Bronchial epithelial cell (primary cell): Measurements from ENCODE around the gene POC1A. TPM values are rescaled to one million over a fixed set of nuclear protein-coding genes. Genes with fewer than 3 reads are reported as not detected.

ENCODE experiments used
- DNase-seq: peaks from one replicate; pipeline ENCODE4 v3.0.0-alpha.2; 2010; ENCODE audit warnings: low read depth
- FAIRE-seq: peaks from 2 replicates; lab custom pipeline; 2011; peaks lifted over from hg19 to GRCh38; lab: Jason Lieb, UNC
- H3K27me3 ChIP-seq: 2 replicates; pipeline ENCODE4 v1.5.1; 2011; ENCODE audit warnings: low read length; ENCODE audit not compliant: control insufficient read depth, insufficient read depth
- H3K36me3 ChIP-seq: 2 replicates; pipeline ENCODE4 v1.5.1; 2011; ENCODE audit warnings: low read length; ENCODE audit not compliant: control insufficient read depth, insufficient read depth
- H3K4me3 ChIP-seq: 2 replicates; pipeline ENCODE4 v1.5.1; 2011; ENCODE audit warnings: mild to moderate bottlenecking, low read depth, low read length, control low read depth
- CTCF ChIP-seq: IDR thresholded peaks from 2 replicates; pipeline ENCODE4 v1.5.1; 2011; ENCODE audit warnings: mild to moderate bottlenecking, moderate library complexity, low read length, control low read depth, inconsistent platforms; ENCODE audit not compliant: insufficient read depth, severe bottlenecking
- total RNA-seq: library from RNA; depleted of rRNA; stranded (reverse); fragments of >200 nt; gene quantifications from 2 replicates; pipeline ENCODE4 v1.2.1, GENCODE V29; 2014

The POC1A gene
- total RNA-seq, 1 donor from 2014 or later = 1.8 TPM

GRCh38 chr3:52063026-52063723 is 91.0 kb downstream of the POC1A start:
- H3K36me3 ChIP-seq = no peaks in the 10 kb centered on the region
- FAIRE-seq (peak; percentile 64), DNase-seq (no peak)
- no peaks in the 10 kb centered on the region for H3K27me3 ChIP-seq
- H3K4me3 ChIP-seq = no peak overlapping the region
- no peak for TF ChIP-seq CTCF

GRCh38 chr3:52062505-52062904 is 91.7 kb downstream of the POC1A start:
- DNase-seq (peak; percentile 98), FAIRE-seq (peak; percentile 98)
- Histone ChIP-seq H3K36me3 (no peaks in the 10 kb centered on the region), H3K4me3 (no peak overlapping the region), H3K27me3 (no peaks in the 10 kb centered on the region)
- TF ChIP-seq CTCF = no peak

- FAIRE-seq = peak; percentile 72
Observed at GRCh38 chr3:52061121-52061910, 92.9 kb downstream of the POC1A start.

GRCh38 chr3:52059781-52060180 is 94.4 kb downstream of the POC1A start:
- DNase-seq (peak; percentile 70), FAIRE-seq (no peak)
- Histone ChIP-seq H3K36me3 (peaks cover 2% of the 10 kb centered on the region), H3K27me3 (no peaks in the 10 kb centered on the region), H3K4me3 (no peak overlapping the region)
- TF ChIP-seq CTCF = no peak

More at GRCh38 chr3:52061121-52061910, 92.9 kb downstream of the POC1A start:
- no peak for TF ChIP-seq CTCF
- H3K36me3 ChIP-seq = no peaks in the 10 kb centered on the region
- H3K4me3 ChIP-seq = no peak overlapping the region
- no peaks in the 10 kb centered on the region for H3K27me3 ChIP-seq
- DNase-seq = peak; percentile 84

GRCh38 chr3:52057812-52058495 is 96.3 kb downstream of the POC1A start:
- no peak overlapping the region for H3K4me3 ChIP-seq
- TF ChIP-seq CTCF = no peak
- H3K36me3 ChIP-seq = peaks cover 13% of the 10 kb centered on the region
- DNase-seq (no peak), FAIRE-seq (no peak)
- no peaks in the 10 kb centered on the region for H3K27me3 ChIP-seq
